GM19324 (cell line): Measurements from ENCODE around the gene MICU2.
A peak's percentile ranks its signal among the peaks of the same experiment; 100 is the strongest.

Experiments used
- ATAC-seq: cut with Tn5 transposase; IDR thresholded peaks from one replicate; pipeline ENCODE4 v1.9.1; 2021; ENCODE audit warnings: mild to moderate bottlenecking, moderate library complexity; ENCODE audit not compliant: unreplicated experiment, low FRiP score

Gene MICU2

GRCh38 chr13:21511849-21512248, 92.1 kb downstream of the MICU2 start:
- ATAC-seq, result no peak

- ATAC-seq, result no peak
Measured at GRCh38 chr13:21504379-21504778, 99.6 kb downstream of the MICU2 start.

GRCh38 chr13:21501686-21502085, 102.3 kb downstream of the MICU2 start:
- no peak for ATAC-seq

GRCh38 chr13:21486322-21486721, 117.6 kb downstream of the MICU2 start:
- no peak for ATAC-seq

GRCh38 chr13:21483748-21484147, 120.2 kb downstream of the MICU2 start:
- no peak for ATAC-seq

GRCh38 chr13:21481359-21481758, 122.6 kb downstream of the MICU2 start:
- ATAC-seq, result no peak

- no peak for ATAC-seq
Measured at GRCh38 chr13:21478881-21479808, 124.8 kb downstream of the MICU2 start.

GRCh38 chr13:21476893-21477472, 127.0 kb downstream of the MICU2 start:
- ATAC-seq, result peak; percentile 68

GRCh38 chr13:21475115-21475514, 128.9 kb downstream of the MICU2 start:
- no peak for ATAC-seq

- no peak for ATAC-seq
Measured at GRCh38 chr13:21470785-21471184, 133.2 kb downstream of the MICU2 start.

- ATAC-seq, result no peak
Measured at GRCh38 chr13:21466527-21466926, 137.4 kb downstream of the MICU2 start.

- no peak for ATAC-seq
Measured at GRCh38 chr13:21465710-21466160, 138.2 kb downstream of the MICU2 start.

GRCh38 chr13:21463424-21463823, 140.5 kb downstream of the MICU2 start:
- no peak for ATAC-seq

GRCh38 chr13:21461131-21461530, 142.8 kb downstream of the MICU2 start:
- ATAC-seq, result no peak

GRCh38 chr13:21458813-21459701, 144.9 kb downstream of the MICU2 start, which contains the start of gene ZDHHC20:
Gene ZDHHC20, minus strand, starts transcription at chr13:21459303. Its CDS starts 132 bp downstream, at chr13:21459171.
- ATAC-seq, result peak; percentile 92

GRCh38 chr13:21458451-21458812, 145.5 kb downstream of the MICU2 start:
- ATAC-seq, result peak; percentile 33

- ATAC-seq, result no peak
Measured at GRCh38 chr13:21453387-21454081, 150.4 kb downstream of the MICU2 start.

GRCh38 chr13:21450936-21451335, 153.0 kb downstream of the MICU2 start:
- ATAC-seq, result no peak

- no peak for ATAC-seq
Measured at GRCh38 chr13:21446656-21447055, 157.3 kb downstream of the MICU2 start.

GRCh38 chr13:21445759-21446158, 158.2 kb downstream of the MICU2 start:
- no peak for ATAC-seq
